SKM-1 treated with dmso at 0.1 percent for 144 hours (cell line): ENCODE data around the gene RGS10.
"Not testable (repeated sequence)": the region's sequence is repeated elsewhere in the genome, so short reads cannot be mapped to it uniquely, and the experiment has no call there.

Experiments
- DNase-seq: peaks from one replicate; lab custom pipeline; 2025; ENCODE audit not compliant: unreplicated experiment; lab: John Stamatoyannopoulos, UW

The RGS10 gene

DNA sequence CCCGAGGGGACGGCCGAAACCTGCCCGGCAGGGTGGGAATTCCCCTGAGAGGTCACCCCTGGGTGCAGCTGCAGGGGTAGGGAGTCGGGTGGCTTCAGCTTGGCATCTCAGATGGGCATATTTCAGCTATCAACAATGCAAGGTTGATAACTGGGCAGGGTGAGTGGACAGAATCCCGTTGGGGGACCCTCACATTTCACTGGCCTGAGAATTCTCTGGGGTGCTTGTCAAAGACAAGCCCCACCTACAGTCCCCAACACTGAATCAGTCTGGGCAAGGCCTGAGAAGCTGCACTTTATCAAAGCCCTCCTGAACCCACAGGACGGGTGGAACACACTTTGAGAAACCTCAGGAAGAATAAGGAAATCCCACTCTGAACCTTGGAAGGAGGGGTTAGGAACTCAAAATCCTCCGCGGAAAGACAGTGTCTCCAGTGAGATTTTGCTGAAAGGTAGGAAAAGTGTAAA is 3.1 kb downstream of the RGS10 start:
- no peak for DNase-seq

DNA sequence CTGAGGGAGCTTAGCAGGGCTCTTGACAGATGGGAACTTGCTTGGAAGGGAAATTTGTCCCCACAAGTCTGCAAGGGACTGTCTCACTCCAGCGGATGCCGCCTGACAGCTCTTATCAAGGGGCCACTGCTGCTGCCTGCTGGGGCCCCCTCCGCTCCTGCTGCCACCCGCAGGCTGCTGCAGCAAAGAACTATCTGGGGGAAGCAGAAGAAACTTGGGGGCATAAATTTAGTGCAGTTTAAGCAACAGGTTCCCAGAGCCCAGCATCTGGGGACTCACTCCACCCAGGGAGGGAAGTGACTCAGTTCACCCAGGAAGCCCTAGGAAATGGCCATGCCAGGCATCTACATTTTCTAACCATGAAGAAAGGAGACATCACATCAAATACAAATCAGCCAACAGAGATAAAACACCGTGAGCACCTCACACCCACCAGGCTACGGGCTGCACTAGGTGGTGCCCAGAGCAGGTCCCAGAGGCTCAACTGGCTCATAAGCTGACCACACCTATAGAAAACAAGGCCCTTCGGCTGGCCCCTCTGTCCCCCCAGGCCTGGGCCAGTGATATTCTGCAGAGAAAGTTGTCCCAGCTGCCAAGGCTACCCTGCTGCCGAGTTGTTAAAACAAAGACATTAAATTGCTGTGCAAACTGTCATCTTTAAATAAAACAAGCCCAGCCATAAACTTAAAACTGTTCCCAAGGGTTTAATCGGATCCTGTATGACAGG is 3.7 kb downstream of the RGS10 start:
- DNase-seq: no peak

DNA sequence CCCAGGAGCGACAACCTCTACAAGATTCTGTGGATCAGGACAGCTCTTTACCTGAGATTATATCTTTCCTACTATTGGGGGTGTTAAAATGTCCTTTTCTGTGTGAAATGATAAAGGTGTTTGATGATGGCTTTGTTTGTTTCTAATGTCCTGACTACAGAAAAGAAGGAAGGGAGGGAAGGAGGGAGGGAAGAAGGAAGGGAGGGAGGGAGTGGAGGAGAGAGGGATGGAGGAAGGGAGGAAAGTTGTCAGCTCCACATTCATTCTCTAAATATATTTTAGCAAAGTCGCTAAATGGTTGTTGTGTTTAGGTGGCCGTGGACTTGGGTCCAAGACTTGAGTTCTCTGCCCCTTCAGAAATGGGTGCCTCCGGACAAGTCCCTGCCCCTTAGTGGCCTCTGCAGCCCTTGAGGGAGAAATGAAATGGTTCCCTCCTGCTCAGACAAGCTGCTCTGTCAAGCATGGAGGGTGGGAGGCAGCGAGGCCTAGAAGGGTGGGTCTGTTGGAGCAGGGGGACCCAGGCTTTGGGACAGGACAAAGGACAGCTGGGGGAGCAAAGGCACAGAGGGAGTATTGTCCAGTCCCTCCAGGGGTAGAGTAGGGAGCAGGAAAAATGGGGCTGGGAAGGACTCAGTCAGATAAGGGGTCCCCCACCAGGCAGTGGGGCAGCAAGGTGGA is 4.4 kb downstream of the RGS10 start:
- DNase-seq: no peak

DNA sequence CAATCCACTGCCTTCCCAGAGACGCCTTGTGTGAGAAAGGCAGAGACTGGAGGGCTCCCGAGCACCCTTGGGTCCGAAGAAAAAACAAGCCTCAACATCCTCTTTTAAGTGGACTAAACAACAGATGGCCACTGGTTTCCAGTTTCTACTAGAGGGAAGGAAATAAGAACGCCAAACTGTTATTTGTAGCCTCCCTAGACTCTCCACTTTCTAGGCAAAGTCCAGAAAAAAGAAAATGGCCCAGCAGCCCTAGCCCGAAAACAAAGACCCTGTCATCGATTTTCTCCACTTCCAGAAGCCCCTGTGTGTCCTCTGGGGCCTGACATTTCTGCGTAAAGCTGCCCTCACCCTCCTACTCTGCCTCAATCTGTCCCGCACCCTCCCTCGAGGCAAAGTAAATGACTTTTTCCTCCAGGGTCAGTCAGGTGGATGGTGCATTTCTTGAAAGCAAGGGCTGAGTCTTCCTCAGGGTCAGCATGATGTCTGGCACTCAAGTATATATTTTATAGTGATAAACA is 6.0 kb downstream of the RGS10 start:
- DNase-seq: no peak

DNA sequence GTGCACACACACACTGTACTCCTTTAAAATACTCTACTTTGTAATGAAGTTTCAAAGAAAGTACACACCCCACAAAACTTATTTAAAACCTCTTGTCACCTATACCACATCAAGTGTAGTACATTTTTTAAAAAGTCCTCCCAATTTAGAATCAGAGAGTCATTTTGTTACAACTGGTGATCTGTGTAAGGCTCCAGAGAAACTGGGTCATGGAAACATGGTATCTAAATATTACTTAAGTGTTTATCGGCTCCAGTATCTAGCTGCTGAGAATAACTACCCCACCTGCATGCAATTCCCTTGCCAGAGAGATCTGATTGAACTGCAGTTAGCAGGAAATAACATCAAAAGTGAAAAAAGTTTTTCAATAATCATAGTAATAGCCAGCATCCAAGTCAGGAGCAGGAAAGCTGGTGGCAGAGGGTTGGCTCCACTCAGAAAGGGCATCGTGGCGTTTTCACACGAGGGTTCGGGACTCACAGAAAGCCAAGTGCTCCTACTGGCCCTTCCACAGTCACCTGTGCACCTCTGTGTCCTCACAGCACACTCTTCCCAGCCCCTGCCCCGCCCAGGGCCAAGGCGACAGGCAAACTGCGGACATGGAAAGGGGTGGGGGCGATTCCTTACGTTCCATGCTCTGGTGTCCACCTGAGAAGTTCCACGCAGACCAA is 6.5 kb downstream of the RGS10 start:
- DNase-seq: no peak

DNA sequence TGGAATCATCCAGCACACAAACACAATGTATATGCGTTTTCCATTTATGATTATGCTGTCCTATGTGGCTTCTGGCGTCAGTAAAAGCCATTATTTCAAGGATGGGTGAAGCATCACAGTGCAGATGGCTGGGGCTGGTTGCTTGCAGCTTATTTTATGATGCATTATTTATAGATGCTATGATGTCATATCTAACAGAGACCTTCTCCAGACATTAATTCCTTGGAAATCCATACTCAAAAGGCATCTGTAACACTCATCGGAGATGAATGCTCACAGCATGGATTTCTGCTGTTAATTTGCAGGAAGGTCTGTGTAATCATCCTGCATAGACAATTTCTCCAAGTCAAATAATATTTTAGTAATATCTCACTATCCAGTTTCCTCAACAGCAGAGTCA is 7.2 kb downstream of the RGS10 start:
- DNase-seq: no peak

DNA sequence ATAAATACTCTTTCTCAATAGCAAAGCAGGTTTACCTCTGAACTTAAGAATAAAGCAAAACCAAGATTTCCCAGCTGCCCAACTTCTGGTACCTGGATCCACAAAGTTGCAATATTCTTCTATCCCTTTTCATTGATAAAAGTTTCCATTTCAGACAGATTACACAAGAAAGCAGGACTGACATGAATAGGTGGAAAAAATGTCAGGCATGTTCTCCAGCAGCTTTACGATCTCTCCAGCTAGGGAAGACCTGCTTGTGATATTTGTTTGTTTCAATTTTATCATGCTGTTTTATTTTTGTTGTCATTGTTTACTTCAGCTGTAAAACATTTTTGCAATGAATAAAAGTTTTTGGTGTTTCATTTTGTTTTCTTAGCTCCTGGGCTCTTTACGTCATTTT is 9.0 kb downstream of the RGS10 start:
- DNase-seq: no peak

DNA sequence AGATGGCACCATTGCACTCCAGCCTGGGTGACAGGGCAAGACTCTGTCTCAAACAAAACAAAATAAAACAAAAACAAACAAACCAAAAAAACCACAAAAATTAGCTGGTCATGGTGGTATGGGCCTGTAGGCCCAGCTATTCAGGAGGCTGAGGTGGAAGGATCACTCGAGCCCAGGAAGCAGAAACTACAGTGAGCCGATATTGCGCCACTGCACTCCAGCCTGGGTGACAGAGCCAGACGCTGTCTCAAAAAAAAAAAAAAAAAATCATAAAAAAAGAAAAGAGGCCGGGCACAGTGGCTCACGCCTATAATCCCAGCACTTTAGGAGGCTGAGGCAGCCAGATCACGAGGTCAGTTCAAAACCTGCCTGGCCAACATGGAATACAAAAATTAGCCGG is 9.7 kb downstream of the RGS10 start:
- DNase-seq: not testable (repeated sequence)

DNA sequence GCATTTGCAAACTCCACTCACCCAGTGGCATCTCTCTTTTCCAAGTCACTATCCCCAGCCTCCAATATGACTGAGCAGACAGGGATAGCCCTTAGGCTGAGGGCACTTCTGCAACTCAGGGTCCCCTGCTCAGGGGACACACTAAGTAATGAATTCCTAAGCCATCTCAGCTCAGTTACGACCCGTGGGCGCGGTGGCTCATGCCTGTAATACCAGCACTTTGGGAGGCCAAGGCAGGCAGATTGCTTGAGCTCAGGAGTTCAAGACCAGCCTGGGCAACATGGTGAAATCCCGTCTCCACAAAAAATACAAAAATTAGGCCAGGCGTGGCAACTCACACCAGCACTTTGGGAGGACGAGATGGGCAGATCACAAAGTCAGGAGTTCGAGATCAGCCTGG is 10.3 kb downstream of the RGS10 start:
- not testable (repeated sequence) for DNase-seq

DNA sequence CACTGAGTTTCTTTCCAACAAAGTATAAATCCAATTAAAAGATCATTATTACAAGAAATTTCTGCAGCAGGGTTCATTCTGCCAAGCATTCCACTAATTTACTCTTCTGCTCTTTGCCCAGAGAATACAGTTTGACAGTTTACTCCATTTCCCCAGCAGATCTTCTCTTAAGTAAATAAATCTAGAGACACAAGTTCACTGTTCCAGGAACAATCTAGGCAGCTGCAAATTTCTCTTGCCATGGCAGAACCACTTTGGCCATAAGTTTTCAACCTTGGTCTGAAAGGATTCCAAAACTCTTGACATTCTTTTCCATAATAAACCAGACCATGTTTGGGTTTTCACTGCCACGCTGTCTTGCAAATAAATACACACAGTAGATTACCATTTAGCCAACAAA is 11.5 kb downstream of the RGS10 start:
- no peak for DNase-seq

DNA sequence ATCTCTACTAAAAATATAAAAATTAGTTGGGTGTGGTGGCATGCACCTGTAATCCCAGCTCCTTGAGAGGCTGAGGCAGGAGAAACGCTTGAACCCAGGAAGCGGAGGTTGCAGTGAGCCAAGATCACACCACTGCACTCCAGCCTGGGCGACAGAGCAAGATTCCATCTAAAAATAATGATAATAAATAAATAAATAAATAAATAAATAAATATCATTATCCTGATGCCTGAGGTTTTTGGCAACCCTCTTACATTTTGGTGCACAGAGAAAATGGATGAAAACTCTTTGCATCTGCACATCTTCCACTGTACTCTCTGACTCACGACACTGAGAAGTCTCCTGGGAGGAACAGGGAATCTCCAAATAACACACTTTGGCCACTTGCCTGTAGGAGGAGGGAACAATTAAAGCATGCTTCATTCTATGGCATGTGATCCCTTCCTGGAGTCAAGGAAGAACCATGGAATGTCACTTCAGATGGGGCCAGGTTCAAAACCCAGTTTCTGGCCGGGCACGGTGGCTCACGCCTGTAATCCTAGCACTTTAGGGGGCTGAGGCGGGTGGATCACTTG is 13.8 kb downstream of the RGS10 start:
- not testable (repeated sequence) for DNase-seq

DNA sequence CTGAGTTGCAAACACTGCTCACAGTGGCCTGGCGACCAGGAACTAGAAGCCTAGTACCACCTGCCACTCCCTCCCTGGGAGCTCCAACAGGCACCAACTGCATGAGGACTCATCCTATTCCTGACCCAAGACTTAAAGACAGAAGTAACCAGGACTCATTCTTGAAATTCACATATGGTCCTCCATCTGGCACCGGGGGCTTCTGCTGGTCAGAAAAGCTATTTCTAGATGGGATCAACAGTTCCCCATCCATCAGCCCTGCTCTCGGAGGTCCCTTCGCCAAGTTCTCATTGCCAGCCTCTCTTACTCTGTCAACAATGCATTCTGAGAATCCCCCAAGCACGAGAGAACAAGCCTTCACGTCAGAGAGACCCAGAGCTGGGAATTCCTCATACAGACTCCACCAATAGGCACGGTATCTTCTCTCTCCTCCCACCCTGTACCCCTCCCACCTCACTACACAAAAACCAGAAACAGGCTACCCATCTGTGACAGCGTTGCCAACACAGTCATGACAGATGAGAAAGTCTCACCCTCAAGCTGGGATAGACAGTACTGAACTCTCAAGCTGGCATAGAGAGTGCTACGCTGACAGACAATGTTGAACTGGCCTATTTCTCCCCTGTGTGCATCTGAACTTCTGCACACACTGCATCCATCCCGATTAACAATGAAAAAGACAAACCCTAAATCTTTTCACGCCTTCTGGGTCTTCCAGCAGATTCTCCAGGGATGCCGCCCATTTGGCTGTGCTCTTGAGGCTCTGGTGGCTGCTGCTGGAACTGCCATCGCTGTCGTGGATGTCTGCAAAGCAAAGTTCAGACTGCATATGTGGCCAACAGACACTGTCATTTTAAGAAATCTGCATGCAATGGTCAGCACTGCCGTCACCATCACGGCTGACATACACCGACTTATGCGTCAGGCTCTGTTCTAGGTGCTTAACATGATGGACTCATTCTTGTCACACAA is 15.6 kb downstream of the RGS10 start:
- DNase-seq: no peak

DNA sequence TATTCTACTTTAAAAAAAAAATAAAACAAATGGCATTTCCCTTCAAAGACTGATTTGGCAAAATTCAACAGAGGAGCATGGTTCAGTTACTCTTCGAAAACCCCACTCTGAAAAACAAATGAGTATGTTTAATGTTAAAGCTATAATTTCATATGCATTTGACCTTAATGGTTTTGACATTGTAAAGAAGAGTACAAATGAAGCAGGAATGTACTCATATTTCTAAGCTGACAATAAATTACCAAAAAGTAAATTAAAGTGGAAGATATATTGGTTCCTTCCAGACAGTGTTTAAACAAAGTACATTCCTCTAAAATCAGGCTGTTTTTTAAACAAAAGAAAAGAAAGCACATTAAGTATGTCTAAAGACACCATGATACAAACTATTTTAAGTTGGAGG is 16.4 kb downstream of the RGS10 start:
- DNase-seq: no peak

DNA sequence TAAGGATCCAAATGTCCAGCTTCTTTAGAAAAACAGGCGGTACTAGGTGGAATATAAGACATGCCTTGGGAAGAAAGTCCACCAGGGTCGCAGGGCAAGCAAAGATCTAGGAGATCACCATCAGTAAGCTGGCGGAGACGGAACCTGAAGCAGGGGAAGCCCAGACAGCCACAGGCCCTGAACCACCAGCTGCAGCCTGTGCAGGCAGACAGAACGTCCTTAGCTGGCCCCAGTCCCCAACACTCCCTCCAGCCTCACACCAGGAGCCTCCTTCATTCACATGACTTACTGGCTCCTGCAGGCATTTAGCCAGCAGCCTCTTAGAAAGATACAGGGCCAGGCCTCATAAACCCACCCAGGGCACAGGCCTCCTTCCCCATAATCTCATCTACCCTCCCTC is 17.4 kb downstream of the RGS10 start:
- DNase-seq: no peak

DNA sequence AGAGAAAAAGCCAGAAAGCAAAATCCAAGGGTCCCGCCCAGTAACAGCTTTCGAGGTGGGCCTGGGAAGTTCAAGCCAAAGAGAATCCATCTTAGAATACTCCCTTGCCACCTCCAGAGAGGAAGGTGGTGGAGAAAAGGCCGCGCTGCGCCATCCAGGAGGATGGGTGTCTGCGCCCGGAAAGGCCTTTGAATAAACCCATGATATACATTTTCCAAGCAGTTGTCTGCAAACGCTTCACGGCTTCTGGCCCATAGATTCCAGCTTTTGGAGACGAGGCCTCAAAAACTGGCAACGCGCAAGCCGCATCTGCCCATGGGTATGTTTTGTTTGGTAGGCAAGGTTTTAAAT is 17.8 kb downstream of the RGS10 start:
- no peak for DNase-seq

DNA sequence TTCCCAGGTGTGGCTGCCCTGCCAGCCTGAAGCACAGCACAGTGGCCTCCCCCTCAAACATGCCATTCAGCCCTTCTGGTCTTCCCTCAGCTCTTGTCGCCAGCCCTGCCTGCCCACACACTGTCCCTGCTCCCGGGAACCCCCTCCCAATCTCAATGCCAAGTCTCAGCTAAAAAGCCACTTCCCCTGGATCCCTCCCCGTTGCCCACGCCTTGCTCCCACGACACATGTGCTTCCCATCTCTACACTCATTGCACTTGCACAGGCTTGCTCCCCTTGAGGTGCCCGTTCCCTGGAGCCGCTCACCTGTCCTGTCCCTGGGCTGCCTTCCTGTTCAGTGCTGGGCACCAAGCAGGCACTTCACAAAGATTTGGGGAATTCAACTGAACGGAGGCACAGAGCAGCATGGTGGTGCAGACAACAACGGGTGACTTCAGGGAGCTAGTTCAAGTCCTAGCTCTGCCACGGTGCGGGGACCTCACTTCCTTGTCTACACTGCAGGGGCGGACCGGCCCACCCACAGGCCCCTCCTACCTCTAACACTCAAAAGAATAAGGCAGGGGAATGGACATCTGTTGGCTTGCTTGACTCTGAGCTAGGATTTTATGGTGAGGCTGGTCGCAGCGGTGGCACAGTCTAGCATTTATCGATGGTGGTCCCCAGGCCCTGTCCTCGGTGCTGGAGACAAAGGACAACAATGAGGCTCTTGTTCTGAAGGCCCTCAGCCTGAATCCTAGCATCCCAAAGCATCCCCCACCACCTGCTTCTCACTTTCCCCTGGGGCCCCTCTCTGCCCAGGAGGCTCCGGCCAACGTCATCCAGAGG is 18.4 kb downstream of the RGS10 start:
- DNase-seq: no peak

DNA sequence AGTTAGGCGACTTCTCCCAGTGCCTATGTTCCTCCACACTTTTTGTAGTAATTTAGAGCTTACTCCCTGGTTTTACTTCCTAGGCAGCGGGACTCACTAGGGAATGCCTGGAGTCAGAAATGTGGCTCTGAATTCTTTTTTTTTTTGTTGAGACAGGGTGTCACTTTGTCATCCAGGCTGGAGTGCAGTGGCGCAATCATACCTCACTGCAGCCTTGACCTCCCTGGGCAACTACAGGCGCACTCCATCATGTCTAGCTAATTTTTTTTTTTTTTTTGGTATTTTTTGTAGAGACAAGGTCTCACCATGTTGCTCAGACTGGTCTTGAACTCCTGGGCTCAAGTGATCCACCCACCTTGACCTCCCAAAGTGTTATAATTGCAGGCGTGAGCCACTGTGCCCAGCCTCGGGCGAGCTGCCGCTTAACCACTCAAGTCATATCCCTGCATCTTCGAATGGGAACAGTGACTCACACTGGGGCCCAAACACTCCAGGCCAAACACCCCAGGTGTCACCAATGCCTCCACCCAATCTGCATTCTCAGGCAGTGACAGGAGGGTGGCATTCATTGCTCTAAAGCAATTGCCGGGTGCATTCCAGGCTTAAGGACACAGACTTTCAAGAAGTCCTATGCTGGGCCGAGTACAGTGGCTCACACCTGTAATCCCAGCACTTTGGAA is 19.6 kb downstream of the RGS10 start:
- DNase-seq: no peak

DNA sequence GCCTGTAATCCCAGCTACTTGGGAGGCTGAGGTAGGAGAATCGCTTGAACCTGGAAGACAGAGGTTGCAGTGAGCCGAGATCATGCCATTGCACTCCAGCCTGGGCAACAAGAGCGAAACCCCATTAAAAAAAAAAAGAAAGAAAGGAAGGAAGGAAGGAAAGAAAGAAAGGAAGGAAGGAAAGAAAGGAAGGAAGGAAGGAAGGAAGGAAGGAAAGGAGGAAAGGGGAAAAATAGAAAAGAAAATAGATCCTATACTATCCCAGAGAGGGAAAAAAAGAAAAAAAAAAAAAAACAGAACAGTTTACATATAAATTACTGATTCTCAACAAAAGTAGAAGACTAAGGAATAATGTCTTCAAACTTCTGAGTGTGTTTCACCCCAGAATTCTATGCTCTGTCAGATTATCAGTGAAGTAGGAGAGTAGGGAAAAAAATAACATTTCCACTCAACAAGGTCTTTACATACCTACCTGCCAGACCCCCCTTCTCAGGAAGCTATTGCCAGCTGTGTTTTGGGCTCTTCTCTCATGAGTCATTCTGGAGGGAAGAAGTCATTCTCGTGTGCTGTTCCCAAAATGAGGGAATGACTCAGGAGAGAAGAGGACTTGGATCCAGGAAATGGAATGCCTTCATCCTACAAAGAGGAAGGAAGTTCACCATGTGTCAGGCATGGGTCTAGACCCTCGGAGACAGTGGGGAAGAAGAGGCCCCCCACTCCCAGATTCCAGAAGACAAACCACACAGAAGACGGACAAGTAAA is 20.9 kb downstream of the RGS10 start:
- DNase-seq: no peak
